HG03060 (cell line): Measurements from ENCODE around the gene DDX6.

ENCODE experiments used
- ATAC-seq: cut with Tn5 transposase; IDR thresholded peaks from one replicate; pipeline ENCODE4 v1.9.1; 2021; ENCODE audit warnings: low read depth, moderate number of reproducible peaks; ENCODE audit not compliant: unreplicated experiment

Gene DDX6

DNA sequence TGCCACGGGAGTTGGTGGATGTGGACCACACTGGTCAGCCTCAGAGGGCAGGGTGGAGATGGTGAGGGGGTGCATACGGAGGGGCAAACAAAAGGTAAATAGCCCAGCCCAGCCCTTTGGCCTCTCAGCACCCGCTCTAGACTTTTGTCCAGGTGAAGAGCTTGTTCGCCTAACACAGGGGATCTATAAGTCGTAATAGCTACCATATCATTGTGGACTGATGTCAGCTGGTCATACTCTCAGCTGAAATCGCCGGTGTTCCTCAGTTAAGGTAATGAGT, 84.5 kb downstream of the DDX6 start:
- no peak for ATAC-seq

DNA sequence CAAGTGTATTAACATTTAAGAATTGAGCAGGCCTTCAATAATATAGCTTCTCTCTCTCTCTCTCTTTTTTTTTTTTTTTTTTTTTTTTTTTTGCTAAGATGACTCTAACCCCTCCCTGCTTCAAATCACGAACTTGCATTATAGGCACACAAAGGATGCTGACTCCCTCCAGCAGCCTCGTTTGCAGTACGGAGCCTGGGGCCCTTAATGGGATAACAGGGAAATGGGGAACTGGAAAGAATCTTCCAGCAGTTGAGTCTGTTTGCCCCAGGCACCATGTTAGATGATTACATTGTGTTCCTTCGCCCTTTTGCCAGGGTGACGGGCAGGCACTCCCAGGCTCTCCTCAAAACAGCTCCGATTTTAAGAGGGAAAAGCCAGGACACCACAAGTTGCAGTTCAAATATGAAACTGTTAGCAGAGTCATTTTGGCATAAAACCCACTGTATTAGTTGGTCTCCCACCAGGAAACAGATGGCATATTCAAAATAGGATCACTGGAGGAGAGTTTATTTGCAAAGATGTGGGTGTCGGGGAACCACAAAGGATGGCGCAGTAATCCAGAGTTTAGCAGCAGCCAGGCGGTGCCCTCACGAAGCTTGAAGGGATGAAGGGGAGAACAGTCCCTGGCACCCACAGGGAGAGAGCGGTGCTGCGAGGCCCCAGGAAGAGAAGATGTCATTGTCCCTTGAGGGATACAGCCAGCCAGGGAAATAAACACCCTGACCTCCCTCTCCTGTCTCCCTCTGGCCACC, 85.0 kb downstream of the DDX6 start:
- no peak for ATAC-seq

GRCh38 chr11:118705111-118705741, 85.7 kb downstream of the DDX6 start:
- no peak for ATAC-seq

DNA sequence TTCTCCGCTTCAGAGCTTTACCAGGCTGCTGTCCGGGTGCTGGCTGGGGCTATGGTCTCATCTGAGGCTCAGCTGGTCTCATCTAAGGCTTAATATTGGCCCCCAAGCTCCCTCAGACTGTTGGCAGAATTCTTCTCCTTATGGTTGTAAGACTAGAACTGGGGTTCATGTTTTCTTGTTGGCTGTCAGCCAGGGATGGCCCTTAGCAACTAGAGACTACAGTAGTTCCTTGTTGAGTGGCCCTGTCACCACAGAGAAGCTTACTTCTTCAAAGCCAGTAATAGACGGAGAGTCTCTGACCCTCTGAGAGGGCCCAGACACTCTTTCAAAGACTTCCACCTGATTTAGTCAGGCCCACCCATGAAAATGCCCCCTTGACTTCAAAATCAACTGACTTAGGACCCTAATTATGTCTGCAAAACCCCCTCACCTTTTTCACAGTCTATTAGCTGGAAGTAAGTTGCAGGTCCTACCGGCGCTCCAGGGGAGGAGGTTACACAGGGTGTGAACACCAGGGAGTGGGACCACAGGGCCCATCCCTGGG, 87.3 kb downstream of the DDX6 start:
- no peak for ATAC-seq

- no peak for ATAC-seq
Observed at GRCh38 chr11:118699506-118700220, 91.3 kb downstream of the DDX6 start.
